HL-60 (cell line): ENCODE measurements around the gene KIAA0825.

Experiments
- DNase-seq, 2 experiments: peaks; one replicate each; pipeline ENCODE4 v3.0.0-alpha.2; 2010 to 2020; ENCODE audit warnings: low read depth in 1 of 2, low spot score in 1 of 2
- H3K27ac ChIP-seq: fragments of 250-450 bp; sonication (Bioruptor Pico); replicated peaks from 2 replicates; pipeline ENCODE4 v1.5.1; 2020; ENCODE audit warnings: mild to moderate bottlenecking, moderate library complexity
- H3K27me3 ChIP-seq: fragments of 250-450 bp; sonication (Bioruptor Pico); 2 replicates; pipeline ENCODE4 v1.5.1; 2021; ENCODE audit warnings: mild to moderate bottlenecking, moderate library complexity; ENCODE audit not compliant: insufficient read depth, poor library complexity, severe bottlenecking
- H3K4me3 ChIP-seq: replicated peaks from 2 replicates; pipeline ENCODE4 v1.5.1; 2011; ENCODE audit warnings: mild to moderate bottlenecking, control low read depth, low read length; ENCODE audit not compliant: insufficient read depth
- GABPA ChIP-seq: IDR thresholded peaks from 2 replicates; pipeline ENCODE4 v1.6.1; 2012; ENCODE audit warnings: low read depth
- POLR2AphosphoS5 ChIP-seq: IDR thresholded peaks from 2 replicates; pipeline ENCODE4 v1.6.1; 2012; ENCODE audit warnings: low read depth
- REST ChIP-seq: IDR thresholded peaks from 2 replicates; pipeline ENCODE4 v1.6.1; 2012; ENCODE audit warnings: low read depth; ENCODE audit not compliant: insufficient replicate concordance
- SPI1 ChIP-seq: IDR thresholded peaks from 2 replicates; pipeline ENCODE4 v1.6.1; 2012; ENCODE audit warnings: low read depth, mild to moderate bottlenecking, borderline replicate concordance
- TF ChIP-seq, protein P1 (sequence below): IDR thresholded peaks from one replicate; pipeline ENCODE4 v1.5.1; 2011; ENCODE audit warnings: low read length, control low read depth, inconsistent platforms; ENCODE audit not compliant: insufficient read depth

Gene KIAA0825

GRCh38 chr5:94374336-94374735, 244.1 kb downstream of the KIAA0825 start:
- Histone ChIP-seq H3K27me3 (no peaks in the 10 kb centered on the region), H3K27ac (no peak overlapping the region), H3K4me3 (no peak overlapping the region)
- TF ChIP-seq SPI1, result no peak
- no peak for TF ChIP-seq GABPA
- TF ChIP-seq, protein P1, sequence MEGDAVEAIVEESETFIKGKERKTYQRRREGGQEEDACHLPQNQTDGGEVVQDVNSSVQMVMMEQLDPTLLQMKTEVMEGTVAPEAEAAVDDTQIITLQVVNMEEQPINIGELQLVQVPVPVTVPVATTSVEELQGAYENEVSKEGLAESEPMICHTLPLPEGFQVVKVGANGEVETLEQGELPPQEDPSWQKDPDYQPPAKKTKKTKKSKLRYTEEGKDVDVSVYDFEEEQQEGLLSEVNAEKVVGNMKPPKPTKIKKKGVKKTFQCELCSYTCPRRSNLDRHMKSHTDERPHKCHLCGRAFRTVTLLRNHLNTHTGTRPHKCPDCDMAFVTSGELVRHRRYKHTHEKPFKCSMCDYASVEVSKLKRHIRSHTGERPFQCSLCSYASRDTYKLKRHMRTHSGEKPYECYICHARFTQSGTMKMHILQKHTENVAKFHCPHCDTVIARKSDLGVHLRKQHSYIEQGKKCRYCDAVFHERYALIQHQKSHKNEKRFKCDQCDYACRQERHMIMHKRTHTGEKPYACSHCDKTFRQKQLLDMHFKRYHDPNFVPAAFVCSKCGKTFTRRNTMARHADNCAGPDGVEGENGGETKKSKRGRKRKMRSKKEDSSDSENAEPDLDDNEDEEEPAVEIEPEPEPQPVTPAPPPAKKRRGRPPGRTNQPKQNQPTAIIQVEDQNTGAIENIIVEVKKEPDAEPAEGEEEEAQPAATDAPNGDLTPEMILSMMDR, result no peak
- TF ChIP-seq REST, result no peak
- TF ChIP-seq POLR2AphosphoS5, result no peak
- DNase-seq, result no peak

- Histone ChIP-seq H3K4me3 (no peak overlapping the region), H3K27ac (no peak overlapping the region), H3K27me3 (no peaks in the 10 kb centered on the region)
- no peak for DNase-seq
- no peak for TF ChIP-seq POLR2AphosphoS5
- no peak for TF ChIP-seq SPI1
- TF ChIP-seq, protein P1, result no peak
- no peak for TF ChIP-seq GABPA
- no peak for TF ChIP-seq REST
Observed at GRCh38 chr5:94367900-94368299, 250.5 kb downstream of the KIAA0825 start.

DNA sequence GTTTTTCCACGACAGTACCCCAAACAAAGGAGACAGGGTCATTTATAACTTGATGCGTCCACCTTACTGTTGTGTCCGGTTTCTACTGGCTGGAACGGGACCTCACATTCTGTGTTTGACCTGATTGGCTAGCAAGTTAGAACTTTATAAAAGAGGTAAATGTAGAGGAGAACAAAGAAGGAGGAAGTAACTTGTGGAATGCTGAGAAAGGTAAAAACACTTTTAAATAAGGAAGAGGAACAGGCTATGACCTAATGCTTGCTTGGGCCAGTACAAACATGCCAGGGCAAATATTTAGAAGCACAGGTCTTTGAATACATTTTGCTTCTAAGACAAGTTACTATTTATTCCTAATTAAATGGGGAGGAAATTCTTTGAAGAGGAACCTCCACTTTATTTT, 251.6 kb downstream of the KIAA0825 start:
- DNase-seq, result no peak
- H3K27ac ChIP-seq, result no peak overlapping the region
- H3K27me3 ChIP-seq, result no peaks in the 10 kb centered on the region
- TF ChIP-seq POLR2AphosphoS5, result no peak
- TF ChIP-seq REST, result no peak
- TF ChIP-seq SPI1, result no peak
- no peak for TF ChIP-seq GABPA
- no peak overlapping the region for H3K4me3 ChIP-seq

- TF ChIP-seq SPI1, result no peak
- no peak for TF ChIP-seq REST
- TF ChIP-seq GABPA, result no peak
- TF ChIP-seq, protein P1, result no peak
- DNase-seq, result no peak
- Histone ChIP-seq H3K27ac (no peak overlapping the region), H3K4me3 (no peak overlapping the region), H3K27me3 (no peaks in the 10 kb centered on the region)
Observed at GRCh38 chr5:94362857-94363256, 255.5 kb downstream of the KIAA0825 start.
